GM19099 (cell line): ENCODE data around the gene COX7A2L.

Experiments
- POLR2A ChIP-seq: IDR thresholded peaks from 3 replicates; pipeline ENCODE4 v1.6.1; 2011; ENCODE audit warnings: low read depth; ENCODE audit not compliant: insufficient read length; ENCODE audit errors: extremely low read depth

COX7A2L gene

GRCh38 chr2:42360890-42361727, at the start of gene COX7A2L:
COX7A2L (minus strand) TSS chr2:42361217; CDS start chr2:42361161, 56 bp downstream.
- TF ChIP-seq POLR2A, result peak; percentile 74

- no peak for TF ChIP-seq POLR2A
Measured at GRCh38 chr2:42408009-42408408, 47.0 kb upstream of the COX7A2L start.

GRCh38 chr2:42407476-42407875, 46.5 kb upstream of the COX7A2L start:
- no peak for TF ChIP-seq POLR2A

- TF ChIP-seq POLR2A, result no peak
Measured at GRCh38 chr2:42404676-42405075, 43.7 kb upstream of the COX7A2L start.

GRCh38 chr2:42401773-42402172, 40.8 kb upstream of the COX7A2L start:
- no peak for TF ChIP-seq POLR2A

- no peak for TF ChIP-seq POLR2A
Measured at GRCh38 chr2:42392191-42392590, 31.2 kb upstream of the COX7A2L start.

- no peak for TF ChIP-seq POLR2A
Measured at GRCh38 chr2:42390401-42390969, 29.5 kb upstream of the COX7A2L start.

- no peak for TF ChIP-seq POLR2A
Measured at GRCh38 chr2:42386682-42387081, 25.7 kb upstream of the COX7A2L start.

- no peak for TF ChIP-seq POLR2A
Measured at GRCh38 chr2:42385225-42385624, 24.2 kb upstream of the COX7A2L start.

GRCh38 chr2:42383855-42384530, 23.0 kb upstream of the COX7A2L start:
- TF ChIP-seq POLR2A, result no peak

GRCh38 chr2:42382144-42382543, 21.1 kb upstream of the COX7A2L start:
- no peak for TF ChIP-seq POLR2A

- no peak for TF ChIP-seq POLR2A
Measured at GRCh38 chr2:42378415-42378814, 17.4 kb upstream of the COX7A2L start.

GRCh38 chr2:42376758-42377157, 15.7 kb upstream of the COX7A2L start:
- no peak for TF ChIP-seq POLR2A

GRCh38 chr2:42372474-42373200, 11.6 kb upstream of the COX7A2L start:
- no peak for TF ChIP-seq POLR2A

GRCh38 chr2:42371611-42372473, 10.8 kb upstream of the COX7A2L start:
- no peak for TF ChIP-seq POLR2A
